SK-N-SH (cell line): ENCODE results near the gene FLYWCH1. TPM values are rescaled to one million over a fixed set of nuclear protein-coding genes. Genes with fewer than 3 reads are reported as not detected.
A peak's percentile ranks its signal among the peaks of the same experiment; 100 is the strongest.

Experiments
- CTCF ChIA-PET: fragments of 300-600, 350-600 bp; formaldehyde crosslinking; extraction: SDS; loops from one replicate; lab custom pipeline; 2021; lab: Yijun Ruan, JAX
- POLR2A ChIA-PET: fragments of 350-600 bp; sonication (Branson Sonifier 250); formaldehyde crosslinking; extraction: SDS; loops from one replicate; lab custom pipeline; 2020; ENCODE audit warnings: antibody characterized with exemption, inconsistent platforms; lab: Yijun Ruan, JAX
- DNase-seq: peaks from one replicate; pipeline ENCODE4 v3.0.0; 2012
- H2AFZ ChIP-seq: fragments of 200-600 bp; sonication (generic); 2 replicates; pipeline ENCODE4 v1.8.1; 2016; ENCODE audit warnings: antibody characterized with exemption, mild to moderate bottlenecking, low read depth
- H3F3A ChIP-seq: fragments of 200-600 bp; sonication (generic); replicated peaks from 2 replicates; pipeline ENCODE3; 2016; ENCODE audit warnings: antibody characterized with exemption, mild to moderate bottlenecking; ENCODE audit not compliant: insufficient read depth
- H3K27ac ChIP-seq, 2 experiments: fragments of 200-500 bp in 1 of 2; fragments of 200-600 bp in 1 of 2; sonication (Bioruptor generic) in 1 of 2; sonication (generic), shearing (Covaris generic) in 1 of 2; 2 replicates each; pipeline versions ENCODE4 v1.5.1 to v1.6.1; 2014 to 2016; ENCODE audit warnings: low read depth in 2 of 2, inconsistent platforms in 1 of 2, low read length in 1 of 2, mild to moderate bottlenecking in 1 of 2, mixed read lengths in 1 of 2
- H3K27me3 ChIP-seq: fragments of 200-600 bp; sonication (generic), shearing (Covaris generic); 2 replicates; pipeline ENCODE4 v1.6.1; 2016; ENCODE audit warnings: mixed run types; ENCODE audit not compliant: insufficient read depth
- H3K36me3 ChIP-seq, 2 experiments: fragments of 200-500 bp in 1 of 2; fragments of 200-600 bp in 1 of 2; sonication (Bioruptor generic) in 1 of 2; sonication (generic) in 1 of 2; replicated peaks in 1 of 2; 2 replicates each; pipeline versions ENCODE3 to v1.5.1; 2014 to 2016; ENCODE audit warnings: low read length in 1 of 2, mild to moderate bottlenecking in 1 of 2; ENCODE audit not compliant: insufficient read depth in 2 of 2, control insufficient read depth in 1 of 2
- H3K4me1 ChIP-seq, 2 experiments: fragments of 200-500 bp in 1 of 2; fragments of 200-600 bp in 1 of 2; sonication (Bioruptor generic) in 1 of 2; sonication (generic), shearing (Covaris generic) in 1 of 2; 2 replicates each; pipeline versions ENCODE4 v1.5.1 to v1.6.1; 2014 to 2016; ENCODE audit warnings: low read depth in 1 of 2, low read length in 1 of 2, mixed run types in 1 of 2; ENCODE audit not compliant: insufficient read depth in 2 of 2, control insufficient read depth in 1 of 2
- H3K4me2 ChIP-seq: fragments of 200-600 bp; sonication (generic), shearing (Covaris generic); 2 replicates; pipeline ENCODE4 v1.6.1; 2017; ENCODE audit warnings: mixed run types
- H3K4me3 ChIP-seq, 2 experiments: fragments of 200-500 bp in 1 of 2; fragments of 200-600 bp in 1 of 2; sonication (Bioruptor generic) in 1 of 2; sonication (generic), shearing (Covaris generic) in 1 of 2; 2 replicates each; pipeline versions ENCODE4 v1.5.1 to v1.8.1; 2014 to 2016; ENCODE audit warnings: low read depth in 2 of 2, inconsistent platforms in 1 of 2, low read length in 1 of 2, mild to moderate bottlenecking in 1 of 2, mixed read lengths in 1 of 2, moderate library complexity in 1 of 2
- H3K79me2 ChIP-seq: fragments of 200-600 bp; sonication (generic); 2 replicates; pipeline ENCODE4 v1.8.1; 2017; ENCODE audit warnings: mild to moderate bottlenecking; ENCODE audit not compliant: insufficient read depth
- H3K9ac ChIP-seq: fragments of 200-600 bp; sonication (generic); 2 replicates; pipeline ENCODE4 v1.6.1; 2017; ENCODE audit warnings: mixed run types
- H3K9me2 ChIP-seq: fragments of 200-600 bp; sonication (generic); 2 replicates; pipeline ENCODE4 v1.6.1; 2017; ENCODE audit warnings: mixed run types
- H3K9me3 ChIP-seq: fragments of 200-600 bp; sonication (generic); 2 replicates; pipeline ENCODE4 v1.6.1; 2017; ENCODE audit warnings: mixed run types, mild to moderate bottlenecking, moderate library complexity
- H4K20me1 ChIP-seq: fragments of 200-600 bp; sonication (generic); 2 replicates; pipeline ENCODE4 v1.6.1; 2017; ENCODE audit warnings: mild to moderate bottlenecking, mixed run types; ENCODE audit not compliant: insufficient read depth
- CHD2 ChIP-seq: fragments of 150-350 bp; IDR thresholded peaks from 2 replicates; pipeline ENCODE4 v1.6.1; 2018; ENCODE audit warnings: low read length; ENCODE audit not compliant: partially characterized antibody
- CTCF ChIP-seq: fragments of 200-600 bp; sonication (generic); IDR thresholded peaks from 2 replicates; pipeline ENCODE4 v1.6.1; 2017; ENCODE audit warnings: antibody characterized with exemption, mild to moderate bottlenecking, moderate library complexity
- ELF1 ChIP-seq: IDR thresholded peaks from 2 replicates; pipeline ENCODE4 v1.4.0; 2012
- EZH2phosphoT487 ChIP-seq: fragments of 200-600 bp; sonication (generic); IDR thresholded peaks from 2 replicates; pipeline ENCODE4 v1.6.1; 2017; ENCODE audit warnings: low read depth, mixed run types, mild to moderate bottlenecking, antibody characterized with exemption, moderate library complexity, borderline replicate concordance
- FOSL2 ChIP-seq: IDR thresholded peaks from 2 replicates; pipeline ENCODE4 v1.4.0; 2012; ENCODE audit warnings: low read depth, mild to moderate bottlenecking, moderate library complexity, borderline replicate concordance
- FOXJ3 ChIP-seq: sonication (generic); formaldehyde crosslinking; IDR thresholded peaks from 2 replicates; pipeline ENCODE4 v1.5.1; 2020; ENCODE audit warnings: mild to moderate bottlenecking, missing genetic modification reagents
- FOXM1 ChIP-seq: IDR thresholded peaks from 2 replicates; pipeline ENCODE4 v1.4.0; 2012; ENCODE audit warnings: low read depth, mild to moderate bottlenecking
- GABPA ChIP-seq: IDR thresholded peaks from 2 replicates; pipeline ENCODE4 v1.4.0; 2012; ENCODE audit warnings: low read depth, mild to moderate bottlenecking
- IRF3 ChIP-seq: fragments of 150-350 bp; IDR thresholded peaks from 2 replicates; pipeline ENCODE4 v1.6.1; 2016; ENCODE audit warnings: mild to moderate bottlenecking, low read depth, low read length
- JUND ChIP-seq: IDR thresholded peaks from 2 replicates; pipeline ENCODE4 v1.4.0; 2012
- MAX ChIP-seq: IDR thresholded peaks from 2 replicates; pipeline ENCODE4 v1.4.0; 2012; ENCODE audit warnings: low read depth
- MEF2A ChIP-seq: IDR thresholded peaks from 2 replicates; pipeline ENCODE4 v1.4.0; 2012; ENCODE audit warnings: low read depth, borderline replicate concordance
- MXI1 ChIP-seq: IDR thresholded peaks from 2 replicates; pipeline ENCODE4 v1.6.1; 2012; ENCODE audit warnings: mild to moderate bottlenecking, low read depth, low read length, improper control_type of control experiment
- NFIC ChIP-seq: IDR thresholded peaks from 2 replicates; pipeline ENCODE4 v1.4.0; 2012; ENCODE audit warnings: borderline replicate concordance
- NRF1 ChIP-seq: IDR thresholded peaks from 2 replicates; pipeline ENCODE4 v1.6.1; 2012; ENCODE audit warnings: low read depth, mild to moderate bottlenecking, low read length
- POLR2AphosphoS5 ChIP-seq: IDR thresholded peaks from 2 replicates; pipeline ENCODE4 v1.6.1; 2012; ENCODE audit warnings: low read depth, low read length
- RFX5 ChIP-seq: IDR thresholded peaks from 2 replicates; pipeline ENCODE4 v1.6.1; 2012; ENCODE audit warnings: mild to moderate bottlenecking, improper control_type of control experiment, low read length
- RXRA ChIP-seq: IDR thresholded peaks from 2 replicates; pipeline ENCODE4 v1.4.0; 2012; ENCODE audit warnings: low read depth, mild to moderate bottlenecking, borderline replicate concordance
- SIN3A ChIP-seq: IDR thresholded peaks from 2 replicates; pipeline ENCODE4 v1.6.1; 2012; ENCODE audit warnings: low read depth, mild to moderate bottlenecking, low read length, moderate library complexity, borderline replicate concordance
- TEAD4 ChIP-seq: IDR thresholded peaks from 2 replicates; pipeline ENCODE4 v1.4.0; 2012; ENCODE audit warnings: mild to moderate bottlenecking, borderline replicate concordance; ENCODE audit not compliant: insufficient read depth
- USF1 ChIP-seq: IDR thresholded peaks from 2 replicates; pipeline ENCODE4 v1.4.0; 2012; ENCODE audit warnings: low read depth, borderline replicate concordance
- USF2 ChIP-seq: fragments of 150-350 bp; IDR thresholded peaks from 2 replicates; pipeline ENCODE4 v1.6.1; 2017; ENCODE audit warnings: antibody characterized with exemption, low read length, low read depth, borderline replicate concordance
- ZBTB33 ChIP-seq: IDR thresholded peaks from 2 replicates; pipeline ENCODE4 v1.4.0; 2012; ENCODE audit warnings: low read depth, borderline replicate concordance
- WGBS: methylation state at CpG from one replicate; pipeline ENCODE4 v1.1.6; 2017; ENCODE audit warnings: low lambda C conversion rate; 5-methylcytosine and 5-hydroxymethylcytosine counted together
- polyA plus RNA-seq, 3 experiments: library from polyadenylated mRNA; depleted of rRNA; stranded (reverse); fragments of >200 nt; gene quantifications; 2 replicates each; pipeline ENCODE4 v1.2.3, GENCODE V29; 2012

The FLYWCH1 gene
- polyA plus RNA-seq, 1 of the 3 experiments (the other 2 are of a cell fraction) = 30.1 TPM

- TF ChIP-seq NRF1 (no peak), EZH2phosphoT487 (no peak), ZBTB33 (no peak), CHD2 (peak; percentile 92), NFIC (no peak), RFX5 (no peak), IRF3 (no peak), TEAD4 (no peak), FOXJ3 (no peak), MEF2A (no peak), MAX (peak; percentile 67; the same call in 1 of the 2 replicates), ELF1 (no peak), CTCF (peak; percentile 89), RXRA (no peak), FOXM1 (no peak)
- TF ChIP-seq, all 33 proteins: peak for 6
Observed at GRCh38 chr16:2983706-2984136, 72.0 kb downstream of the FLYWCH1 start (continued).

GRCh38 chr16:2985462-2985861 is 73.7 kb downstream of the FLYWCH1 start:
- Histone ChIP-seq H2AFZ (no peak overlapping the region), H3K9me3 (no peaks in the 10 kb centered on the region), H3K4me3 (no peak overlapping the region), H4K20me1 (no peaks in the 10 kb centered on the region), H3K27ac (no peak overlapping the region), H3K4me2 (no peak overlapping the region), H3F3A (peaks cover 10% of the 10 kb centered on the region), H3K79me2 (peaks cover 3% of the 10 kb centered on the region; the same call in 1 of the 2 replicates), H3K9me2 (no peaks in the 10 kb centered on the region), H3K9ac (no peak overlapping the region), H3K27me3 (no peaks in the 10 kb centered on the region), H3K36me3 (no peaks in the 10 kb centered on the region), H3K4me1 (peaks cover 4 to 17% of the 10 kb centered on the region in 2 experiments; a peak in 2 of 4 replicates)
- POLR2A ChIA-PET = no interaction called here
- DNase-seq = no peak
- WGBS = 50% methylated on average over 2 of the region's 9 CpGs
- CTCF ChIA-PET = interaction anchor here (0.8 to 2.1 kb wide), 6 partner anchors 14 to 46 kb away, joined by 3 to 9 read pairs (median 4); no protein-coding TSS in a partner anchor
- TF ChIP-seq TEAD4 (no peak), EZH2phosphoT487 (no peak), MXI1 (no peak), USF2 (no peak), FOSL2 (no peak), NFIC (no peak), ZBTB33 (no peak), CHD2 (no peak), POLR2AphosphoS5 (no peak), JUND (no peak), USF1 (no peak), GABPA (no peak), RFX5 (no peak), SIN3A (no peak)
